ENCODE results near the gene MBP.

DNA sequence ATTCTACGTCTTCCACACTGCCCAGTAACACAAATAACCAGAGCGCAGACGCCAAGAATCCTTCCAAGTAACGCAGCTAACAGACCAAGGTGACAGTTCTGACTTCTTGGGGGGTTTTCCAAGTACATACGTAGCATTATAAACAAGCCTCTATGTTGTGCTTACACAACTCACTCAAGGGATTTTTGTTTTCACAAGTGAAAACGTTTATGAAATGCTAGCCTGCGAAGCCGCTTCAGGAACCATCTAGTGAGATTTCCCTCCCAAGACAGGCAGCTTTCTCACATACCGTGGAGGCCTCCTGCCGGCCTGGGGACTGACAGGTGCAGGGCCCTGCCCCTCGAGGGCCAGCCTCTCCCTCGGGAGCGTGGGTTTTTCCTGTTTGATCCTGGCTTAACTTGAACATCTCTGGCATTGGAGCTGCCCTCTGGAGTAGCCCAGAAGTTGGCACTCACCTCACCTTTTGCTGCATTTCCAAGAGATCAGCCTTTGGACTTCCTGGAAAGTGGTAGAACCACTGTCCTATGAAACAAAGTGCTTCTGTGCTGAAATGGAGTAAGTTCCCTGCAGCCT is 151.1 kb downstream of the MBP start:
- TF ChIP-seq RAD21 (conservative IDR thresholded peaks at IDR 0.05) (no peak), EZH2 (IDR thresholded peaks at IDR 0.05; ENCODE audit: borderline replicate concordance, insufficient read depth, low read length, poor library complexity, severe bottlenecking) (no peak), MXI1 (conservative IDR thresholded peaks at IDR 0.05; ENCODE audit: poor library complexity, severe bottlenecking) (no peak), EP300 (conservative IDR thresholded peaks at IDR 0.05; ENCODE audit: poor library complexity, severe bottlenecking) (no peak), POLR2AphosphoS5 (IDR thresholded peaks at IDR 0.05) (no peak), TAF1 (IDR thresholded peaks at IDR 0.05; ENCODE audit: low read depth) (no peak)
- TF ChIP-seq, protein P1, sequence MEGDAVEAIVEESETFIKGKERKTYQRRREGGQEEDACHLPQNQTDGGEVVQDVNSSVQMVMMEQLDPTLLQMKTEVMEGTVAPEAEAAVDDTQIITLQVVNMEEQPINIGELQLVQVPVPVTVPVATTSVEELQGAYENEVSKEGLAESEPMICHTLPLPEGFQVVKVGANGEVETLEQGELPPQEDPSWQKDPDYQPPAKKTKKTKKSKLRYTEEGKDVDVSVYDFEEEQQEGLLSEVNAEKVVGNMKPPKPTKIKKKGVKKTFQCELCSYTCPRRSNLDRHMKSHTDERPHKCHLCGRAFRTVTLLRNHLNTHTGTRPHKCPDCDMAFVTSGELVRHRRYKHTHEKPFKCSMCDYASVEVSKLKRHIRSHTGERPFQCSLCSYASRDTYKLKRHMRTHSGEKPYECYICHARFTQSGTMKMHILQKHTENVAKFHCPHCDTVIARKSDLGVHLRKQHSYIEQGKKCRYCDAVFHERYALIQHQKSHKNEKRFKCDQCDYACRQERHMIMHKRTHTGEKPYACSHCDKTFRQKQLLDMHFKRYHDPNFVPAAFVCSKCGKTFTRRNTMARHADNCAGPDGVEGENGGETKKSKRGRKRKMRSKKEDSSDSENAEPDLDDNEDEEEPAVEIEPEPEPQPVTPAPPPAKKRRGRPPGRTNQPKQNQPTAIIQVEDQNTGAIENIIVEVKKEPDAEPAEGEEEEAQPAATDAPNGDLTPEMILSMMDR (IDR thresholded peaks at IDR 0.05; ENCODE audit: poor library complexity, severe bottlenecking), result no peak
- TF ChIP-seq, protein P2, sequence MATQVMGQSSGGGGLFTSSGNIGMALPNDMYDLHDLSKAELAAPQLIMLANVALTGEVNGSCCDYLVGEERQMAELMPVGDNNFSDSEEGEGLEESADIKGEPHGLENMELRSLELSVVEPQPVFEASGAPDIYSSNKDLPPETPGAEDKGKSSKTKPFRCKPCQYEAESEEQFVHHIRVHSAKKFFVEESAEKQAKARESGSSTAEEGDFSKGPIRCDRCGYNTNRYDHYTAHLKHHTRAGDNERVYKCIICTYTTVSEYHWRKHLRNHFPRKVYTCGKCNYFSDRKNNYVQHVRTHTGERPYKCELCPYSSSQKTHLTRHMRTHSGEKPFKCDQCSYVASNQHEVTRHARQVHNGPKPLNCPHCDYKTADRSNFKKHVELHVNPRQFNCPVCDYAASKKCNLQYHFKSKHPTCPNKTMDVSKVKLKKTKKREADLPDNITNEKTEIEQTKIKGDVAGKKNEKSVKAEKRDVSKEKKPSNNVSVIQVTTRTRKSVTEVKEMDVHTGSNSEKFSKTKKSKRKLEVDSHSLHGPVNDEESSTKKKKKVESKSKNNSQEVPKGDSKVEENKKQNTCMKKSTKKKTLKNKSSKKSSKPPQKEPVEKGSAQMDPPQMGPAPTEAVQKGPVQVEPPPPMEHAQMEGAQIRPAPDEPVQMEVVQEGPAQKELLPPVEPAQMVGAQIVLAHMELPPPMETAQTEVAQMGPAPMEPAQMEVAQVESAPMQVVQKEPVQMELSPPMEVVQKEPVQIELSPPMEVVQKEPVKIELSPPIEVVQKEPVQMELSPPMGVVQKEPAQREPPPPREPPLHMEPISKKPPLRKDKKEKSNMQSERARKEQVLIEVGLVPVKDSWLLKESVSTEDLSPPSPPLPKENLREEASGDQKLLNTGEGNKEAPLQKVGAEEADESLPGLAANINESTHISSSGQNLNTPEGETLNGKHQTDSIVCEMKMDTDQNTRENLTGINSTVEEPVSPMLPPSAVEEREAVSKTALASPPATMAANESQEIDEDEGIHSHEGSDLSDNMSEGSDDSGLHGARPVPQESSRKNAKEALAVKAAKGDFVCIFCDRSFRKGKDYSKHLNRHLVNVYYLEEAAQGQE (IDR thresholded peaks at IDR 0.05; ENCODE audit: borderline replicate concordance), result no peak

Measured in neural cell (in vitro differentiated cells).